ENCODE data around the gene POMGNT2.
"Not testable (repeated sequence)": the region's sequence is repeated elsewhere in the genome, so short reads cannot be mapped to it uniquely, and the experiment has no call there.

GRCh38 chr3:43070670-43071069 is 35.2 kb downstream of the POMGNT2 start:
- not testable (repeated sequence) for TF ChIP-seq CTCF (IDR thresholded peaks at IDR 0.05); POLR2AphosphoS5 (IDR thresholded peaks at IDR 0.05; ENCODE audit: low read depth, low read length); REST (IDR thresholded peaks at IDR 0.05; ENCODE audit: insufficient read depth in 1 of 2, low read depth in 2 of 2, low read length in 1 of 2); SIN3A (IDR thresholded peaks at IDR 0.05; ENCODE audit: borderline replicate concordance, insufficient read depth, low read depth, low read length)

All from Panc1 (cell line).